Pancreas (tissue), 10 donors: ENCODE measurements around the gene GLI3. TPM values are rescaled to one million over a fixed set of nuclear protein-coding genes. Genes with fewer than 3 reads are reported as not detected.
"Not testable (repeated sequence)": the region's sequence is repeated elsewhere in the genome, so short reads cannot be mapped to it uniquely, and the experiment has no call there.

Experiments used
- ATAC-seq, 4 donors: fragments of 200-7000 bp; cut with Tn5 transposase; one replicate each; pipeline versions ENCODE4 v1.8.0 to v1.9.1; 2020; ENCODE audit warnings: mild to moderate bottlenecking in 4 of 4, moderate library complexity in 4 of 4
- DNase-seq, 6 donors: peaks; one replicate each; pipeline ENCODE4 v3.0.0-alpha.2; 2020
- FAIRE-seq: peaks from 2 replicates; lab custom pipeline; 2012; peaks lifted over from hg19 to GRCh38; lab: Jason Lieb, UNC
- H3K27ac ChIP-seq, 4 donors: fragments of 200-600 bp; sonication (generic); 1 replicate in 3 of 4; 2 replicates in 1 of 4; pipeline versions ENCODE4 v1.5.0 to v1.8.0; 2020
- H3K27me3 ChIP-seq, 4 donors: fragments of 200-600 bp; one replicate each; pipeline ENCODE4 v1.8.0; 2021
- H3K36me3 ChIP-seq, 3 donors: fragments of 200-600 bp; sonication (generic) in 1 of 3; one replicate each; pipeline versions ENCODE4 v1.5.0 to v1.8.0; 2020 to 2021
- H3K4me1 ChIP-seq, 3 donors: fragments of 200-600 bp; one replicate each; pipeline ENCODE4 v1.8.0; 2021
- H3K4me3 ChIP-seq, 4 donors: fragments of 200-600 bp; sonication (generic) in 2 of 4; one replicate each; pipeline versions ENCODE4 v1.5.0 to v1.8.0; 2020 to 2021
- H3K9me3 ChIP-seq, 4 donors: fragments of 200-600 bp; one replicate each; pipeline ENCODE4 v1.8.0; 2021
- WGBS, 2 donors: extraction: QIAGEN DNeasy Blood & Tissue Kit; methylation state at CpG; one replicate each; pipeline ENCODE4 v1.1.7; 2013; 5-methylcytosine and 5-hydroxymethylcytosine counted together
- intact Hi-C, 3 donors: fragments of 100-400 bp; cut with DNase I; formaldehyde crosslinking; loops; one replicate each; pipeline versions ENCODE4 v1.11.1 to v1.14.2; 2022
- polyA plus RNA-seq, 2 donors: library from polyadenylated mRNA; stranded (reverse); fragments of 200-250 nt; gene quantifications; one replicate each; pipeline ENCODE4 v1.2.3, GENCODE V29; 2013
- total RNA-seq, 6 donors: library from RNA; stranded (reverse); fragmentation: NEBNext Ultra II Directional in 4 of 6; extraction: Animal tissue kit (Norgen Biotek cat#: 25700) in 4 of 6; gene quantifications; one replicate each; pipeline versions ENCODE4 v1.2.1 to v1.2.4, GENCODE V29; 2021 to 2023
- TF ChIP-seq, protein P1 (sequence below), 4 donors: fragments of 200-600 bp; sonication (generic) in 3 of 4; IDR thresholded peaks; one replicate each; pipeline versions ENCODE4 v1.5.0 to v1.8.0; 2021; ENCODE audit warnings: antibody characterized with exemption in 4 of 4
- donor health status: healthy with polysubstance abuse.
- donor health status: DM: no; HTN: no; CAD: no; lungs with moderate emphysema.
- donor health status: DM: no; HTN: no; CAD: no.
- donor health status: control.
- donor health status: control.
- donor health status: Bipolar disorder and iron deficiency.
- donor health status: DM: yes; HTN: yes; CAD: no.
- donor health status: DM: no; HTN: no; CAD: no.
- donor health status: DM: no; HTN: no; CAD: no.
- donor health status: DM: yes; HTN: yes; CAD: no.

Gene GLI3
- total and polyA plus RNA-seq, 8 donors, result 0.38 to 6.2 (median 1.4) TPM

GRCh38 chr7:42212541-42213090 lies 24.4 kb downstream of the GLI3 start:
- Histone ChIP-seq H3K27ac (no peak overlapping the region), H3K36me3 (no peaks in the 10 kb centered on the region), H3K9me3 (no peaks in the 10 kb centered on the region), H3K27me3 (peaks cover 0 to 4% (median 0%) of the 10 kb centered on the region in 4 donors), H3K4me1 (no peaks in the 10 kb centered on the region), H3K4me3 (no peak overlapping the region)
- intact Hi-C loops, result no loop called here
- no peak for DNase-seq
- TF ChIP-seq, protein P1, sequence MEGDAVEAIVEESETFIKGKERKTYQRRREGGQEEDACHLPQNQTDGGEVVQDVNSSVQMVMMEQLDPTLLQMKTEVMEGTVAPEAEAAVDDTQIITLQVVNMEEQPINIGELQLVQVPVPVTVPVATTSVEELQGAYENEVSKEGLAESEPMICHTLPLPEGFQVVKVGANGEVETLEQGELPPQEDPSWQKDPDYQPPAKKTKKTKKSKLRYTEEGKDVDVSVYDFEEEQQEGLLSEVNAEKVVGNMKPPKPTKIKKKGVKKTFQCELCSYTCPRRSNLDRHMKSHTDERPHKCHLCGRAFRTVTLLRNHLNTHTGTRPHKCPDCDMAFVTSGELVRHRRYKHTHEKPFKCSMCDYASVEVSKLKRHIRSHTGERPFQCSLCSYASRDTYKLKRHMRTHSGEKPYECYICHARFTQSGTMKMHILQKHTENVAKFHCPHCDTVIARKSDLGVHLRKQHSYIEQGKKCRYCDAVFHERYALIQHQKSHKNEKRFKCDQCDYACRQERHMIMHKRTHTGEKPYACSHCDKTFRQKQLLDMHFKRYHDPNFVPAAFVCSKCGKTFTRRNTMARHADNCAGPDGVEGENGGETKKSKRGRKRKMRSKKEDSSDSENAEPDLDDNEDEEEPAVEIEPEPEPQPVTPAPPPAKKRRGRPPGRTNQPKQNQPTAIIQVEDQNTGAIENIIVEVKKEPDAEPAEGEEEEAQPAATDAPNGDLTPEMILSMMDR (IDR thresholded peaks at IDR 0.05), result no peak
- ATAC-seq, result no peak
- FAIRE-seq, result no peak
- 67 to 79% methylated on average over 8 of the region's 8 CpGs for WGBS, 2 donors

GRCh38 chr7:42211938-42212337 lies 25.1 kb downstream of the GLI3 start:
- intact Hi-C loops, result no loop called here
- no peaks in the 10 kb centered on the region for H3K9me3 ChIP-seq
- TF ChIP-seq, protein P1 (IDR thresholded peaks at IDR 0.05), result no peak
- 73 to 75% methylated on average over 3 of the region's 3 CpGs for WGBS, 2 donors
- no peaks in the 10 kb centered on the region for H3K4me1 ChIP-seq
- no peak overlapping the region for H3K4me3 ChIP-seq
- FAIRE-seq, result no peak
- H3K36me3 ChIP-seq, result no peaks in the 10 kb centered on the region
- DNase-seq, result no peak
- no peak for ATAC-seq
- H3K27me3 ChIP-seq, result peaks cover 0 to 4% (median 0%) of the 10 kb centered on the region in 4 donors
- no peak overlapping the region for H3K27ac ChIP-seq

- Histone ChIP-seq H3K4me1 (no peaks in the 10 kb centered on the region), H3K27ac (no peak overlapping the region), H3K4me3 (no peak overlapping the region), H3K36me3 (no peaks in the 10 kb centered on the region), H3K27me3 (no peaks in the 10 kb centered on the region), H3K9me3 (no peaks in the 10 kb centered on the region)
- ATAC-seq (no peak), FAIRE-seq (no peak), DNase-seq (no peak)
- TF ChIP-seq, protein P1 (IDR thresholded peaks at IDR 0.05), result no peak
- intact Hi-C loops, result no loop called here
- WGBS, 2 donors, result 58 to 61% methylated on average over 3 of the region's 3 CpGs
These were observed 26.2 kb downstream of the GLI3 start for GRCh38 chr7:42210779-42211178.

- DNase-seq (no peak), ATAC-seq (no peak), FAIRE-seq (no peak)
- Histone ChIP-seq H3K4me3 (no peak overlapping the region), H3K4me1 (no peaks in the 10 kb centered on the region), H3K36me3 (no peaks in the 10 kb centered on the region), H3K27ac (no peak overlapping the region), H3K27me3 (no peaks in the 10 kb centered on the region), H3K9me3 (no peaks in the 10 kb centered on the region)
- TF ChIP-seq, protein P1 (IDR thresholded peaks at IDR 0.05), result no peak
- intact Hi-C loops, result no loop called here
- WGBS, 2 donors, result 69 to 80% methylated on average over 3 of the region's 3 CpGs
These were observed 26.7 kb downstream of the GLI3 start for GRCh38 chr7:42210333-42210732.

DNA sequence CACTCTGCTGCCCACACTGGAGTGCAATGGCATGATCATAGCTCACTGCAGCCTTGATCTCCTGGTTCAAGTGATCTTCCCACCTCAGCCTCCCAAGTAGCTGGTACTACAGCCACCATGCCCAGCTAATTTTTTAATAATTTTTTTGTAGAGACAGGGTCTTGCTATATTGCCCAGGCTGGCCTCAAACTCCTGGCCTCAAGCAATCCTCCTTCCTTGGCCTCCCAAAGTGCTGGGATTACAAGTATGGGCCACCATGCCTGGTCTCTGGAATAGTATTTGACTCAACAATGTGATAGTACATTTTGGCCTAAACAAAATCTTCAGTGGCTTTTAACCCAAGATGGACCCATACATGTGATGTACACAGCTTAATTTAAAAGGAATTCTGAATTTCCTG lies 27.9 kb downstream of the GLI3 start:
- H3K27ac ChIP-seq, H3K4me3 ChIP-seq, H3K9me3 ChIP-seq, H3K36me3 ChIP-seq, intact Hi-C loops, ATAC-seq, FAIRE-seq, DNase-seq, H3K4me1 ChIP-seq, H3K27me3 ChIP-seq: not testable (repeated sequence)
